Vagina (tissue), 2 donors: ENCODE measurements around the gene SELENOO. TPM values are rescaled to one million over a fixed set of nuclear protein-coding genes. Genes with fewer than 3 reads are reported as not detected.

ENCODE experiments used
- DNase-seq, 2 donors: peaks; one replicate each; pipeline ENCODE4 v3.0.0-alpha.2; 2017; ENCODE audit errors: extremely low spot score in 2 of 2
- H3K27ac ChIP-seq: fragments of 200-600 bp; sonication (generic); one replicate; pipeline ENCODE4 v1.5.1; 2019
- H3K27me3 ChIP-seq: fragments of 200-600 bp; sonication (generic); one replicate; pipeline ENCODE4 v1.5.1; 2019
- H3K36me3 ChIP-seq, 2 donors: fragments of 200-600 bp; sonication (generic); one replicate each; pipeline ENCODE4 v1.5.1; 2017 to 2019
- H3K4me1 ChIP-seq: fragments of 200-600 bp; sonication (generic); one replicate; pipeline ENCODE4 v1.5.1; 2019
- H3K4me3 ChIP-seq, 2 donors: fragments of 200-600 bp; sonication (generic); 1 replicate in 1 of 2; 2 replicates in 1 of 2; pipeline ENCODE4 v1.5.1; 2016 to 2019
- H3K9me3 ChIP-seq: fragments of 200-600 bp; sonication (generic); one replicate; pipeline ENCODE4 v1.5.1; 2019
- CTCF ChIP-seq, 3 experiments: fragments of 450-650 bp in 2 of 3; fragments of 200-600 bp in 1 of 3; sonication (generic) in 1 of 3; IDR thresholded peaks; one replicate each; pipeline ENCODE4 v1.5.1; 2017 to 2019; ENCODE audit warnings: antibody characterized with exemption in 3 of 3, mild to moderate bottlenecking in 2 of 3, moderate library complexity in 2 of 3
- POLR2A ChIP-seq, 2 donors: fragments of 450-650 bp; IDR thresholded peaks; one replicate each; pipeline ENCODE4 v1.6.1; 2017; ENCODE audit warnings: antibody characterized with exemption in 2 of 2, mild to moderate bottlenecking in 2 of 2, moderate library complexity in 2 of 2
- POLR2AphosphoS5 ChIP-seq, 2 donors: sonication (generic); formaldehyde crosslinking; IDR thresholded peaks; one replicate each; pipeline ENCODE4 v1.9.0; 2017; ENCODE audit warnings: antibody characterized with exemption in 2 of 2, mild to moderate bottlenecking in 2 of 2, low read depth in 1 of 2; ENCODE audit not compliant: insufficient read depth in 1 of 2
- intact Hi-C: fragments of 100-400 bp; cut with DNase I; formaldehyde crosslinking; loops from one replicate; pipeline ENCODE4 v1.15.1; 2023
- total RNA-seq: library from RNA; depleted of rRNA; stranded (reverse); fragments of >200 nt; gene quantifications from one replicate; pipeline ENCODE4 v1.2.3, GENCODE V29; 2016

The SELENOO gene
- total RNA-seq, 1 donor from 2014 or later: 39.0 TPM

- H3K9me3 ChIP-seq: no peaks in the 10 kb centered on the region
- intact Hi-C loops: loop anchor here (5.0 kb wide), 2 partner anchors 78 to 93 kb away; partner anchors contain the start of genes DENND6B and PPP6R2
- H3K4me1 ChIP-seq: peaks cover 57% of the 10 kb centered on the region
- no peak for DNase-seq
- peak overlapping the region; percentile 60 to 88 for H3K4me3 ChIP-seq
- peaks cover 0 to 10% of the 10 kb centered on the region in 2 donors for H3K36me3 ChIP-seq
- TF ChIP-seq POLR2A (IDR thresholded peaks at IDR 0.05) (no peak), CTCF (IDR thresholded peaks at IDR 0.05) (no peak), POLR2AphosphoS5 (IDR thresholded peaks at IDR 0.05; ENCODE audit: insufficient read depth in 1 of 2, low read depth in 1 of 2) (no peak)
- H3K27ac ChIP-seq: no peak overlapping the region
- H3K27me3 ChIP-seq: no peaks in the 10 kb centered on the region
These were observed 48.8 kb downstream of the SELENOO start for GRCh38 chr22:50249341-50250248.

- Histone ChIP-seq H3K27me3 (no peaks in the 10 kb centered on the region), H3K4me1 (peaks cover 56% of the 10 kb centered on the region), H3K4me3 (peak overlapping the region; percentile 60 to 88), H3K27ac (peak overlapping the region; percentile 79), H3K9me3 (no peaks in the 10 kb centered on the region), H3K36me3 (peaks cover 0 to 10% of the 10 kb centered on the region in 2 donors)
- intact Hi-C loops: loop anchor here (5.0 kb wide), 2 partner anchors 77 to 92 kb away; partner anchors contain the start of genes DENND6B and PPP6R2
- TF ChIP-seq POLR2A (IDR thresholded peaks at IDR 0.05) (no peak), CTCF (IDR thresholded peaks at IDR 0.05) (no peak), POLR2AphosphoS5 (IDR thresholded peaks at IDR 0.05; ENCODE audit: insufficient read depth in 1 of 2, low read depth in 1 of 2) (no peak)
- no peak for DNase-seq
These were observed 49.4 kb downstream of the SELENOO start for GRCh38 chr22:50250249-50250554.

- intact Hi-C loops: loop anchor here (5.0 kb wide), 2 partner anchors 76 to 91 kb away; partner anchors contain the start of genes DENND6B and PPP6R2
- peaks cover 50% of the 10 kb centered on the region for H3K4me1 ChIP-seq
- no peaks in the 10 kb centered on the region for H3K9me3 ChIP-seq
- peak within 1 kb of the TSS; percentile 79 for H3K27ac ChIP-seq
- DNase-seq: no peak
- peaks cover 0 to 9% of the 10 kb centered on the region in 2 donors for H3K36me3 ChIP-seq
- H3K27me3 ChIP-seq: no peaks in the 10 kb centered on the region
- TF ChIP-seq POLR2AphosphoS5 (IDR thresholded peaks at IDR 0.05; ENCODE audit: insufficient read depth in 1 of 2, low read depth in 1 of 2) (peak in 1 of 2 donors; percentile 46), POLR2A (IDR thresholded peaks at IDR 0.05) (no peak)
- peak within 1 kb of the TSS; percentile 60 to 88 for H3K4me3 ChIP-seq
These were observed 50.0 kb downstream of the SELENOO start, which contains the start of gene HDAC10 for GRCh38 chr22:50250555-50251476. TSS of gene HDAC10 (minus strand) at chr22:50251265. CDS start at chr22:50251032, 233 bp downstream.

- intact Hi-C loops: loop anchor here (5.0 kb wide), 2 partner anchors 76 to 91 kb away; partner anchors contain the start of genes DENND6B and PPP6R2
- H3K4me1 ChIP-seq: peaks cover 43% of the 10 kb centered on the region
- H3K27me3 ChIP-seq: no peaks in the 10 kb centered on the region
- peak overlapping the region; percentile 79 for H3K27ac ChIP-seq
- DNase-seq: no peak
- peaks cover 0 to 1% of the 10 kb centered on the region in 2 donors for H3K36me3 ChIP-seq
- TF ChIP-seq CTCF (IDR thresholded peaks at IDR 0.05) (no peak), POLR2AphosphoS5 (IDR thresholded peaks at IDR 0.05; ENCODE audit: insufficient read depth in 1 of 2, low read depth in 1 of 2) (no peak), POLR2A (IDR thresholded peaks at IDR 0.05) (no peak)
- H3K9me3 ChIP-seq: no peaks in the 10 kb centered on the region
- peak overlapping the region; percentile 60 to 88 for H3K4me3 ChIP-seq
These were observed 50.8 kb downstream of the SELENOO start for GRCh38 chr22:50251477-50252081.
